Stimulated activated CD4-positive, alpha-beta T cell treated with anti-CD3 and anti-CD28 coated beads, Interleukin-1b, Interleukin-23, amount 100 ng/mL, for 48 hours (primary cell): ENCODE data around the gene MEF2C.
"Not testable (repeated sequence)": the region's sequence is repeated elsewhere in the genome, so short reads cannot be mapped to it uniquely, and the experiment has no call there.

Experiments used
- DNase-seq: peaks from one replicate; pipeline ENCODE4 v3.0.0-alpha.2; 2020

Gene MEF2C

DNA sequence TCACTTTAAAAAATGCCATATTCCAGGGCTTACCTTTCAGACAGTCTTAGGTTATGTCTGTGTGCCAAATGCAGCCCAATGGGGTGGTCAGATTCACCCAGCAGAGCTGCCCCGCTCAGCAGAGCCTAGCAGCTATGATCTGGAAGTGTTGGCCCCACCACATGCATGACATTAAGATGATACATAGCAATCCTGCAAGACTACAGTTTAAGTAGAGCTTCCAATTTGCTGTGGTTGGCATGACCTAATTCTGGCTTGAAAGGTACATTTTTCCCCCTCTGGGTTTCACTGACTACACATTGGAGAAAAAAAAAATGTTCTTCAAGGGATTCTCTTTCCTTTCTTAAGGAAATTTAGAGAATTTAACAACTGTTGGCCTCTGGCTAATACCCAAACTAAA is 22.5 kb downstream of the MEF2C start:
- no peak for DNase-seq

DNA sequence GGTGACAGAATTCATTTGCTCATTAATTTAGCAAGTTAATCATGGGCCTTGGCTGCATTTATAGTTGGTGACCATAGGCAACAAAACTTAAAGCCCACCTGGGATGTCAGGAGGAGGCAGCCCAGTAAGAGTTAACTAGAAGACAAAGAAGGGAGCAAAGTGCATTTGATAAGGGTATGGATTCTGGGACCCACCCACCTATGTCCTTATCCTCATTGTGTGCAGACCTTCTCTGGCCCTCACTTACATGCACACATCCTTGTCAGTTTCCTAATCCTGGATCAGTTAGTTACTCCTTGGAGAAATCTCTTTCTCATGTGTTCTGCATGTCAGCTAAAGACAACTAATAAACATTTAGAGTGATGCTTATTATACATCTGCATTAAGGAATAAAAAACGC is 24.6 kb downstream of the MEF2C start:
- no peak for DNase-seq

GRCh38 chr5:88856381-88856780 is 26.6 kb downstream of the MEF2C start:
- DNase-seq, result not testable (repeated sequence)

GRCh38 chr5:88854769-88855168 is 28.2 kb downstream of the MEF2C start:
- no peak for DNase-seq

- DNase-seq, result no peak
Measured at GRCh38 chr5:88847420-88847819, 35.6 kb downstream of the MEF2C start.

DNA sequence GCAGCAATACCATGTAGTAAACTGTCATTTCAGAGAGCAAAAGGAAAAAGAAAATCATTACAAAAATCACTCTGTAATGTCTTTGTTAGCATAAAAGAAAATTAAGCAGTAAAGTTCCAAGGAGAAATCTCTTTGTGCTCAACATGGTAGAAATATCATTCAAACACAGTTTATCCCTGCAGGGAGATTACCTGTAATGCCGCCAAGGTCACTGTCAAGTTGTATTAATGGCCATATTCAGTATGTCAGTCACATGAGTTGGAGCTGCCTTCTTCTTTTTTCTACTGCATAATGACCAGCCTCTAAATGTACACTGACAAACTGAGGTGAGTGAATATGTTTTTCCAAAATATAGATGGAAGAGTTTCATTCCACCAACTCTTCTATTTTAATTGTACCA is 36.5 kb downstream of the MEF2C start:
- DNase-seq, result no peak

DNA sequence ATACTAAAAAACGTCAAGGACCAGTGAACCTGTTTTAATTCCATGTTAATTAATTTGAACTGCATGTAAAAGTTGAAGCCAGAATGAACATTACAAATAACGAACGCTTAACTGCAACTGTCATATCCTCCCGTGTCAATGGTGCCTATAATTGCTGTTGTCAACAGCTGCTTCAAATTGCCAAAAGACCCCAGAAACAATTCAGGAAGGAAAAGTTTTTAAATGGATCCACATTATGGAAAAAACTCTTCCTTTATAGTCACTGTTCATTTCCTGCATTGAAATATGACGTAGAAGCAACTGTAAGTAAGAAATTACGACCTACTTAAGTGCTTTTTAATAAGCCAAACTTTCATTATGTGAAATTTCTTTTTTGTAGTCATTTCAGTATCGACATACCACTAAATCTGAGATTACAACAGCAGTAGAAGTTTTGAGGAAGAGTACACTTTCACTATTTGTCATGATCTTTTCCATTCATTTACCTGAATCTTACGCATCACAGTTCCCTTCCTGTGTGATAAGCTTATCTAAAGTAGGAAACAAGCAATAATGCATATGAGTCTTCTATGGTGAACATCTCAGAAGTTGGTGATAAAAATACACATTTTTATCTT is 37.8 kb downstream of the MEF2C start:
- no peak for DNase-seq

GRCh38 chr5:88842784-88843183 is 40.2 kb downstream of the MEF2C start:
- DNase-seq, result no peak

- DNase-seq, result no peak
Measured at GRCh38 chr5:88841212-88841611, 41.8 kb downstream of the MEF2C start.

- DNase-seq, result no peak
Measured at GRCh38 chr5:88840495-88840894, 42.5 kb downstream of the MEF2C start.

DNA sequence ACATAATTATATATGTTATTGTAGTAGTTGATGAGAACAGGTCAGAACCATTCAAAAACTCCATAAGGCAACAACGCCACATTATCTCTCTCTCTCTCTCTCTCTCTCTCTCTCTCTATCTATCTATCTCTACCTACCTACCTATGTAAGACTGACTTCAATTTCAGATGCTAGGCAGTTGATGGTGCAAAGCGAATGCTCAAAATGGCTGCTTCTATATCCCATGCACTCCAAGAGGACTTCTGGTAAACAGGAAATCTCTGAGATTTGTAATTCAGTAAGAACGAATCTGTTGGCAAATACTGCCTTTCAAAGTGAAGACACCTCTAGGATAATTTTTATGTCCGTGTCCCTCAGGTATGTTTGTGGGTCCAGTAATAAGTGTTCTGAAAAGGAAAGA is 43.7 kb downstream of the MEF2C start:
- no peak for DNase-seq

- no peak for DNase-seq
Measured at GRCh38 chr5:88838500-88838899, 44.5 kb downstream of the MEF2C start.

- DNase-seq, result no peak
Measured at GRCh38 chr5:88837817-88838216, 45.2 kb downstream of the MEF2C start.

GRCh38 chr5:88837222-88837621 is 45.8 kb downstream of the MEF2C start:
- no peak for DNase-seq

DNA sequence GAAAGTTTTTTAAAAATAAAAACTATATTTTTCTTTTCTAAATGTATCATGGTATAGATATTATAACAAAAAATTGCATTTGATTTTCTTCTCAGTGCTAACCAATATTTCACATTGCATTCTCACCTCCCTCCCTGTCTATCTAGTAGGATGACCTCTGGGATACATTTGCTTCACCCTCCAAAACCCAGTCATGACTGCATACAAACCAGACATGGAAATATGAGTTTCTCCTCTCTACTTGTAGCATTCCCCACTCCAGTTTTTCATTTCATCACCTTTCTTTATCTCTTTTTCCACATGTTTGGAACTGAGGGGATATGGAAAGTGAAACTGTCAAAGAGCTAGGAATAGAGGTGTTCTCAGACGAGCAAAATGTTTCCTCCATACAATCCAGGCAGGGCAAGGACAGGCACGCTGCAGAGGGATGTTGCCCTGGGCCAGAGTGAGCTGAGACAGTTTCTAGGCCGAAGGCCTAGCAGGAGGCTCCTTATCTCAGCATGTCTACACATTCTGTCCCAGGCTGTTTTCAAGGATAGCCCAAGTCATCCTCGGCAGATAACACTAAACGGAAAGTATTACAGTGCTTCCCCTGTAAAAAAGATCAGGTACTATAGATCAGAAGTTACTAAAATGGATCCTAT is 46.7 kb downstream of the MEF2C start:
- no peak for DNase-seq

DNA sequence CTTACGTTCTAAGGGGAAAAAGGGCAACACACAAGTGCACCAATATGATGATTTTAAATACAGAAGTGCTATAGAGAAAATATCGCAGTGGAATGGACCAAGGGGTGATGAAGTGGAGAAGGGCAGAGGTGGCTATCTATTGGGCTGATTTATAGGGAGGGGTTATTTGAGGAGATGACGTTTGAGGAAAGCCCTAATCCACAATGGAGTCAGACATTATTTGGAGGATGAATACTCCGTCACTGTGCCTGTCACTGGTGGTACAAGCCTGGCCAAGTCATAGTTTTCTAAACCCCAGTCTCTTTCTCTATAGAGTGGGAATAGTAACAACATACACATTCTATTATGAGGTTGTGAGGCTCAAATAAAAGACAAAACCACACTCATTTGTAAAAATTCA is 48.5 kb downstream of the MEF2C start:
- DNase-seq, result no peak

DNA sequence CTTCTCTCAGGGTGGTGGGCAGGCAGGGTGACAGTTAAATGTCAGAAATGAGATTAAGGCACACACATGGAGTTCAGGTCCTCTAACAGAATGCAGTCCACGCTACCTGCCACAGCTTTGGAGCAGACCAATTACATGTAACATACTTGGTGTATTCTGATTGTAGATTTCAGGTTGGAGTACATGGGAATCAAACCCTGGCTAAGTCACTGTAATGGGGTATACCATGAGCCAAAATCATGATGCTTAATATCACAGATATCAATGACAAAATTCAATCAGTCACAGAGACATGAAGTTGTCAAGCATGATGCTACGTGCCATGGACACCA is 48.9 kb downstream of the MEF2C start:
- DNase-seq, result no peak

DNA sequence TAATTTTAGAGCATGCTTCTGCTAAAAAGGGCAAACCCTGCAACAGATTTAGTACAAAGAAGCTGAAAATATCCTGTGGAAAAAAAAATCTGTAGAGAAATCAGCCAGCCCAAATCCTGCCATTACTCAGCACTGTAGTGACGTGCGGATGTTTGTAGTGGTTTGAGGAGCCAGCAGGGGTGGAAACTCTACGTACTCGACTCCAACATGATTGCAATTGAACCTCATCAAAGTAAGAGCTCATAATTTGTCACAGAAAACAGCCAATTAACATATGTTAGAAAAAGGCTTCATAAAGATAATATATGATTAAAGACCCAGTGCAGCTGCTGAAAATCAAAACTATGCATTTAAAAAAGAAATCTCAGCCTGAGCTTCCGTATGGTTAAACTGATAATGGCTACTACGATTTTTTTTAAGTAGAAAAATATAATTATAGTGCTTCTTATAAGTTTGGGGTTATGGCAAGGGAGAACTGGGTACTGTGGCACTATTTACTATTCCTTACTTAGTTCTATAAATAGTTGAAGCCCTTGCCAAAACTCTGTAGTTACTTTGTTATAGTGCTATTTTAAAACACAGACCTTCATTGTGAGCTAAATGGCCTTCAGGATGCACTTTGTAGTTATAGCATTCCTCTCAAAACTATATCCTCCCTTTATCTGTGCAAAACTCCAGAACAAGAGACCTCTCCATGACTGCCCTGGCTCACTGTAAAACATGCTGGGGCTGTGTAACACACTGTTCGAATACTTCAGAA is 49.4 kb downstream of the MEF2C start:
- DNase-seq, result peak; percentile 67

DNA sequence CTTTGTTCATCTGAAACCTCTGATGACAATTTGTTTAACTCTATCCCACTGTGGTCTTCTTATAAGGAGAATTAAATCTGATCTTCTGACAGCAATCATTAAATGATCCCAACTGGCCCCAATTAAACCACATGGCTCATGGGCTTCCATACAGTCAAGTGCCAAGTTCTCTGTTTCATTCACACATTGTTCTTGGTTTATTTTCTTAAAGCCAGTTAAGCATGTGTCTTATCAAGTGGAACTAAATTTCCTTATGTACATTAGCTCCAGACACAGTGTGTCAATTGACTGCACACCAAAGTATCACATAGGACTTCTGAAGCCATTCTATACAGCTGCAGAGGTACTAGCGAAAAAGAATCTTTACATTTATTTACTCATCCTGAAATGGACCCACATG is 51.2 kb downstream of the MEF2C start:
- no peak for DNase-seq

GRCh38 chr5:88830567-88830966 is 52.4 kb downstream of the MEF2C start:
- no peak for DNase-seq

DNA sequence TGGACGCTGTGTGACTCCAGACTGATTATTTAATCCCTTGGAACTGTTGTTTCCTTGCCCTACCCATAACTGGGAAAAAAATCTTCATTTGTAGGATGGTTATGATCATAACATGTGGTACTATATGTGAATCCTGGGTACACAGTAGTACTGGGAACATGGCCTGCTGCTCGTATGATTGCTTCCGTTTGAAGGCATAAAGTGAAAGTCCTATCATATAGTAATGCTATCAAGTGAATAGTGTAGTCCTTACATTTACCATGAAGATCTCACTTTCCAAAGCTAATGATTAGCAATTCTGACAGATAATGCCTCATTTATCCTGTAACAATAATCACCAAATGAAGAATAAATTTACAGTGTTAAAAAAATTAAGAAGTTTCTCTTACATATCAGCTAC is 53.2 kb downstream of the MEF2C start:
- no peak for DNase-seq

- no peak for DNase-seq
Measured at GRCh38 chr5:88829054-88829453, 53.9 kb downstream of the MEF2C start.

GRCh38 chr5:88827997-88828396 is 55.0 kb downstream of the MEF2C start:
- no peak for DNase-seq
